Measurements from ENCODE around the gene MYL1.

MYL1 gene

DNA sequence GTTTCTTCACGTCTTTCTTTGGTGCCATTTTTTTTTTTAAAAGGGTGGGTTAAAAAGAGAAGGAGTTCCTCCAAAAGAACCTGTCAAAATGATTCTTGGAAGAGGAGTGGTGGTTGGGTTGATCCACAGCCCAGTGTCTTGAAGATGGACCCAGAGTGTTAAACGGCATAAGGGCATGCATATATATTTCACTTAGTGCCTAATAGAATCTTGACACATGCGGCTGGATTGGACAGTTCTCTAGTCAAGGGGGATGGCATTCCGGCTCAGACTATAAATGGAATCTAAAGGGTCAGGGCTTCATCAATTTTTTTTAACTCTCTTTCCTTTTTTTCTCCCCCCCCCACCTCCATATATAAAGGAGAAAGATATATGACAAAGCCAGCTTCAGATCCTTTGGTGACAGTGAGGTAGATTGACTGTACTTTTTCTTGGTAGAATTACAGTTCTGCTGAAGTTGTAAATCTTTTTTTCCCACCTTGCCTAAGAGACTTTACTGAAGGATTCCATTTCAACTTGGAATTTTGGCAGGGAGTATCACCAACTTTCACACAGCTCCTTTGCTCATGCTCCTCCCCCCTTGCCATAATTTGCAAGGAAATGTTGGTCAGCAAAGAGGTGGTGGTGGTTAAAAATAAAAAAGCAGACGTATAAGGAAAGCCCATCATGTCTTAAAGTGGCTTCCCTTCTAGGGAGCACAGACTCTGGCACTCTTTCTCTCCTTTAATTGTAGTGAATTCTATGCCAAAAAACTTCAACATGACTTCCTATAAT, at the start of gene MYL1:
TSS of gene MYL1 (minus strand) at position 160 of the 774 bp plus-strand sequence. CDS start at position 28, 132 bp downstream.
- no peak for DNase-seq

DNA sequence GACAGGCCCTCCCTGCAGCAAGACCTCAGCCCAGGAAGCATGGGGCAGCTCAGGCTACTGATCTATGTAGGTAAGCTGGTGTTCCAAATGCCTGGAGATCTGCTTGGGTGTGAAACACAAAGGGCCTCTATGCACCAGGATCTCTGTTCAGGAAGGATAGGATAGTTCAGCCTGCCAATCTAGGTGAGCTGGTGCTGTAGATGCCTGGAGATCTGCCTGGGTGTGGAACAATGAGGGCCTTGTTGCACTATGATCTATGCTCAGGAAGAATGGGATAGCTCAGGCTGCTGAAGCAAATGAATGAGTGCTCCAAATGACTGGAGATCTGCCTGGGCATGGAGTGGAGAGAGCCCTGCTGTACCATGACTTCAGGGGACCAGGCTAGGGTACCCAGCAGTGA, 48.9 kb upstream of the MYL1 start:
- no peak for DNase-seq

GRCh38 chr2:210363261-210363660, 48.3 kb upstream of the MYL1 start:
- DNase-seq = no peak

DNA sequence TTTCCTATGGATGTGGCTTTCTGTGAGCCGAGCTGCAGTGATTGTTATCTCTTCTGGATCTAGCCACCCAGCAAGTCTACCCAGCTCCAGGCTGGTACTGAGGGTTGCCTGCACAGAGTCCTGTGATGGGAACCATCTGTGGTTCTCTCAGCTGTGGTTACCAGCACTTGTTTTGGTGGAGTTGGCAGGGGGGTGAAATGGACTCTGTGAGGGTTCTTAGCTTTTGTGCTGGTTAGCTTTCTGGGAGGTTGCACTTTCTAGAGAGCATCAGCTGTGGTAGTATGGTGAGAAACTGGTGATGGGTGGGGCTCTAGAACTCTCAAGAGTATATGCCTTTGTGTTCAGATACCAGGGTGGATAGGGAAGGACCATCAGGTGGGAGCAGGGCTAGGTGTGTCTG, 45.4 kb upstream of the MYL1 start:
- no peak for DNase-seq

GRCh38 chr2:210356944-210357343, 42.0 kb upstream of the MYL1 start:
- DNase-seq = no peak

DNA sequence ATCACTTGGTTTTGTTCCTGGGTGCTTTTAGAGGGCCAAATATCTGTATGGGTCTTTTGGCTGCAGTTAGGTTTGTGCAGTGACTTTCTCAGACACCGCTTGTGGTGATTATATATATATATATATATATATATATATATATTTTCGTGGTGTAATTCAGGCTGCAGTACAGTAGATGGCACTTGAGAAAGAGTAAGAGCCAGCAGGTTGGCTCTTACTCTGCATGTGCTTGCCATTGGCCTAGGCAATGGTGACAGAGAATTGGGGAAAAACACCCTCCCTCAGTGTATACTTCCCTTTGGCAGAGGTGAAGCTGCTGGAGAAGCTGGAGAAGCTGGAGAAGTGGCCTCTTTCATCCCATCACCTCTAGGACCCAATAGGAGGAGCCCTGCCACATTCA, 22.2 kb upstream of the MYL1 start:
- no peak for DNase-seq

GRCh38 chr2:210324906-210325305, 9.9 kb upstream of the MYL1 start:
- DNase-seq = no peak

GRCh38 chr2:210324458-210324857, 9.5 kb upstream of the MYL1 start:
- DNase-seq = no peak

DNA sequence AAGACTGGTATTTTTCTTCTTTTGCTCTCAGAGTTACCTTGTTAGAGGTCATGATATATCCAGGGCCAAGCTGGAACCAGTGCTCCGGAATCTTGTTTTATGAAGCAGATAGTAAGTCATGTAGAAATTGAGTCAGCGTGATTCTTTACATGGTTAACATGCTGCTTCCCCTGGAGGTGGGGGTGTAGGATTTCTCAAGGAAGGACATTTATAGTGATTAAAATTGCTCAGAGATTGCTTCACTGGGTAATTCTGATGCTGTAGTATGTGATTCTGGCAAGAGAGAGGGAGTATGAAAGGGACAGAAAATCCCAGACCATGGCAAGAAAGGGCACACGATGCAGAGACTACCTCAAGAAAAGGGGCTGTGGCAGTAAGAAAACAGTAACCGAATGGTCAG, 8.0 kb upstream of the MYL1 start:
- DNase-seq = no peak

DNA sequence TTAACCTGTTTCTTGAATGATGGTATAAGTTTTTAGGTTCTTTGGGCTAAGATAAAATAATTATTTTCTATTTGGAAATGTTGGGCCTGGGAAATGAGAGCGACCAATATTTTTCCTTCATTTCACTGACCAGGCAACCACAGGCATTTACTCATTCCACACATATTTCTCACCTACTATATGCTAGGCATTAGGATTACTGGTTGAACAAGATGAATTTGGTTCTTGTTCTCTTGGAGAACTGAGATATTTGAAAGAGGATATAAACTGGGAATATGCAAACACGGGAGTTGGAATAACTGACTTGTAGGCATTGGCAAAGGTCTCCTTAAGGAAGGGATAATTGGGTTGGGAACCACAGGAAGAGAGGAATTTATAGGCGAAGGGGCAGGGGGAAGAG, 3.9 kb upstream of the MYL1 start:
- DNase-seq = no peak

DNA sequence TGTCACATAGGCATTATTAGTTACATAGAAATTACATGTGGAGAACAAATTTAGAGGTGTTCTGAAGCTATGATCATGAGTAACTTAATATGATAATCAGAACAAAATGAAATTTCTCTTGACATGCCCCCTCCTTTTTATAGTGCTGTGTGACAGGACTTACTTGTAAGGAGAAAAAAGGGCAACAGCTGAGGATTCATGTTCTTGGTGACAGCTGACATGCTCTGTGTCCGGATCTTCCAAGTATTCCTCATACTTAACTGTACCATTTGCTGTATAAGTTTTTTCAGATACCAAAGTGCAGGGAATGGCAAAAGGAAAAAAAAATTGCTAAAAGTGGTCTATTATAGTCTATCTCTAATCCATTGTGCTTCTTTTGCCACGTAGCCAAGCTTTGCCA, 3.5 kb upstream of the MYL1 start:
- DNase-seq = no peak

DNA sequence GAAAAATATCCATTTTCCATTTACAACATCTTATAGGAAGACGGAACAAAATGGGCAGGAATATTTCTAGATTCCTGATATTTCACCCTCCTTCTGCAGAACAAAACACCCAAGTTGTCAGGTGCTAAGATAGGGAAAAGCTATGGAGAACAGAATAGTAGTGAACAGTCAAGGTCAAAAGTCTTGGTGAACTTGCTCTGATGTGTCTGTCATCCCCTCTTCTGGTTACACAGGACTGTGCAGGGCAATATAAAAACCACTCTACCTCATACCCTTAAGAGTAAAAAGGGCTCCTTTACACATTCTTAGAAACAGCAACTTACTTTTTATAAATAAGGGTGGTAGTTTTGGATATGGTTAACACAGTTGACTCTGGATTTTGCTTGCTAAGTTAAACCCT, 4.4 kb downstream of the MYL1 start:
- DNase-seq = no peak

DNA sequence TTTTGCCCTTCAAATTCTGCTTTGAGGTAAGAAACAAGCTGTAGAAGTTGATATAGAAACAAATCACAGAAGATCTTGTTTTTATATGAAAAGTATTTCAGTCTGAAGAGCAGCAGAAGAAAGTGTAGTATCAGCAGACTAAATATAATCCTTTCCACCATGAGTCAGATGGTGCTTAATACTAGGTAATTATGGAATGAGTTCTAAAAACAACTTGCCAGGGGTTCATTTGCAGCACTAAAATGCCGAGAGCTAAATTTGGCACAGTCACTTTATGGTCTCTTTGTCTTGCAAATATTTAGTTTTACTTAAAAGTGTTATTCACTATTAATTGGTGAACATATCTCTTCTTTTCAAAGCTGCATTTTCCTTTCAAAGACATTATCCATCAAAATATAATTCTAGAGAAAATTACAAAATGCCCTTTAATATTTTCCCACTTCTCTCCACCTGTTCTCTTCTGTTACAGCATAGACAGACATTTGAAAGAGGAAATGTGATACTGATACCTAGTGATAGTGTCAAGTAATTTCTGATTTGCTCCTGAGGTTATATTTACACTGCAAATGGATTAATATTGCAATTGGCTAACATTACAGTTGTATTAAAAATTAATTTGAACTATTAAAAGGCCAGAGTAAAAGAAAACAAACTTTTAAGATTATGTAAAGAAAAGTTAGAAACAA, 5.3 kb downstream of the MYL1 start:
- DNase-seq = no peak

DNA sequence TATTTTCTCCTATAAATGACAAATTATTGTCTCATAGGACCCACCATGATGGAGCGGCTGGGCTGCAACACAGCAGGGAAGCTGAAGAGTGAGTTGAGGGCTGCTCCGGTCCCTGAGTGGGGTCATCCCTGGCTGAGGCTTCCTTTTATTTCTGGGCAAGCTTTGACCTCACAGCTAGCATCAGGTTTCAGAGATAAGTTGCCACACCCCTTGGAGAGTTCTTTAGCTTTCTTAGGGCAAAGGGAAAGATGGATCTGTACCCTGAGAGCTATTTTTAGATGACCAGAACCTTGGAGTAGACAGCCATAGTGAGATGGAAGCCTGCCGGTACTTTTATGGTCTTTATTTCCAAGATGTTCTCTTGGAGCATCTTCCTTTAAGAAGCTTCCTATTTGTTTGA, 11.5 kb downstream of the MYL1 start:
- no peak for DNase-seq

DNA sequence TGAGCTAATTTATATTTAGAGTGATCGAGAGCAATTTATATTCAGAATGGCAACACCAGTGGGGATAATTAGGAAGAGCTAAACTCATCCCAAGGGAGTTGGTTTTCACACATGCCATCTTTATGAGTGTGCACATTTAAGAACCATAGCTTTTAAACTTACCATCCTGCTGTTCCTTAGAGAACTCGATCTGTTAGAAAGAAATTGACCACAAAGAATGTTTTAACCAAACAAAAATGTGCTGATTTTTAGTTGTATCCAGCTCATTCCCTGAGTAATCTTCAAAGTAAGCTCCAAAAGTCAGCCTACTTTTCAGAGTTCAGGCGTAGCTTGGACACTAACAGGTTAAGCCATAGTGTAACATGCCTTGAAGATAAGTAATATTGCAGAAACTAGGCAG, 12.6 kb downstream of the MYL1 start:
- no peak for DNase-seq

GRCh38 chr2:210299866-210300373, 15.1 kb downstream of the MYL1 start:
- no peak for DNase-seq

GRCh38 chr2:210288408-210288807, 26.6 kb downstream of the MYL1 start:
- DNase-seq = no peak

DNA sequence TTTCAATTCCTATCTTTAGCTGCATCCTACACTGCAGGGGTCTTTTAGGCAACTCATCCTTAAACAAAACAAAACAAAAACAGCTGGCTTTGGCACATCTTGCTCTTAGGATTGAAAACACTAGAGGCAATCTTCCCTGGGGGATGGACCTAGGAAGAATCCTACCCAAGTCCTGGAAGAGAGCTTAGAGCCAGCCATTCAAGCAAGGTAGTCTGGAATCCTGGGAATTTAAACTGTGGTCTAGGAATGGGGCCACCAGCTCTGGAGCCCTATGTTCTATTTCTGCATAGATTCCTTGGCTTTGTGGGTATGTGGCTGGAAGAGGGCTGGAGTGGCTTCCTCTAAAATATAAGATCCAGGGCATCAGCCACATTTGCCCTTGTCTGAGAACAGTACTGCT, 27.7 kb downstream of the MYL1 start:
- no peak for DNase-seq

- no peak for DNase-seq
Observed at GRCh38 chr2:210286123-210286680, 28.8 kb downstream of the MYL1 start.

DNA sequence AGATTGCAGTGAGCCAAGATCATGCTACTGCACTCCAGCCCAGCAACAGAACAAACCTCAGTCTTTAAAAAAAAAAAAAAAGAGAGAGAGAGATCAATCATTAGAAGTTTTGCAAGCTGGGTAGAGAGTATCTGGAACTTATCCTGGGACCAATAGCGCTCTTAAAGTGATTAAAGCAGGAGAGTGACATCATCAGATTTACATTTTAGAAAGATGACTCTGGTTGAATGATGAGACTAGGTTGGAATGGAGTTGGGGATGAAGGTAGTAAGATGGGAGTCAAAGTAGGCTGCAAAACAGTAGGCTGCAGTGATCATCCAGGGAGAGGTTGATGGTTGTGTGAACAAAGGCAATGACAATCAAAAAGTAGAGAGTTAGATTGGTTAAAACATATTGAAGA, 37.8 kb downstream of the MYL1 start:
- no peak for DNase-seq

GRCh38 chr2:210271300-210271699, 43.7 kb downstream of the MYL1 start:
- DNase-seq = no peak

DNA sequence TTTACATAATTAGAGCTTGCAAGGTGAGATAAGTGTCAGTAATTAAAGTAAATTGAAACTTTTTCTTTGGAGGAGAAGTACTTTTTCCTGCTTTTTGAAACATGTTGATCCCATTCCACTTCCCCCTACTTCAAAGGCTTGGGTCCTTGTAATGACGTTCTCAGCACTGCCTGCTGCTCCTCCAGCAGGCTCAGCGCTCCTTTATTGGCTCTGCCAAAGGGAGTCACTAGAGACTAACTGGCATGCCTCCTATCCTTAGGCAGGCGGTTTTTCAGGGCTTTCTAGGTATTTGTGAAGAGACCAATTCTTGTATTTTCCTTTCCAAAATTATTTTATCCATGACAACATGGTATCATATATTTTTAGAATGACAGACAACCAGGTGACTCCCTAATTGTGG, 45.8 kb downstream of the MYL1 start:
- DNase-seq = no peak

GRCh38 chr2:210268281-210268680, 46.7 kb downstream of the MYL1 start:
- DNase-seq = no peak
